Heart left ventricle (tissue), 13 donors: ENCODE measurements around the gene SLC10A6.

ENCODE experiments used
- POLR2A ChIP-seq, 2 donors: fragments of 450-650 bp; IDR thresholded peaks; one replicate each; pipeline ENCODE4 v1.6.1; 2017; ENCODE audit warnings: antibody characterized with exemption in 2 of 2, mild to moderate bottlenecking in 2 of 2, moderate library complexity in 2 of 2
- TF ChIP-seq, protein P1 (sequence below), 12 donors: fragments of 200-600 bp; sonication (generic) in 4 of 12; IDR thresholded peaks; one replicate each; pipeline versions ENCODE4 v1.5.0 to v1.8.0; 2018 to 2022; ENCODE audit warnings: antibody characterized with exemption in 12 of 12, mild to moderate bottlenecking in 5 of 12
- donor health status: ischemic (EF 13 %, LVEDD 7.1; RV severe dilation, severe dysfunction).
- donor health status: DM: no; HTN: yes; CAD: no.
- donor health status: DM: no; HTN: no; CAD: no.
- donor health status: ischemic (EF 25% LVEDD 6.9; RV normal size, moderate dysfunction).
- donor health status: ischemic (EF 25% LVEDD 5.7; RV mildly dilated, moderate dysfunction).
- donor health status: ischemic (EF 35%, LVEDD 5.7; RV mildly dilated, moderate dysfunction).
- donor health status: nonischemic (EF 11% LVEDD 7.7; RV severe dilation, severe dysfunction).
- donor health status: DM: yes; HTN: yes; CAD: no.
- donor health status: PGD.
- donor health status: ischemic (EF 29% LVEDD 5.4; RV normal size, mild dysfunction).
- donor health status: nonischemic (EF 23%, LVEDD 6.1; RV moderate dilation, normal function).

DNA sequence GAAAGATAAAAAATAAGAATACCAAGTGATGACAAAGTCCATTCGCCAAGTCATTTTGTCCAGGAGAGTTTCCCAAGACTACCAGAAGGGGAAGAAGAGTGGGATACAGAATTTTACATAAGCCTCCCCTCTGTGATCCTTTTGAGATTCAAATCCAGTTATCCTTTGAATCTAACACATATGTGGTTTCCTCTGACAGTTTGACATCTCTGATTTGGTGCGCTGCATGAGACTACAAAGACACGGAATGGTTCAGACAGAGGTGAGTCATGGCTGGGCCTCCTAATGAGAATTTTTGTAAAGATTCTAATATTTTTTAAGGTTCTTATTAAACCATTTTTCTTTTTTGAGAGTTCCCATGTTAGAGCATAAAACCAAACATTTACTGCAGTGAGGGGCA is 38.3 kb downstream of the SLC10A6 start:
- TF ChIP-seq, protein P1, sequence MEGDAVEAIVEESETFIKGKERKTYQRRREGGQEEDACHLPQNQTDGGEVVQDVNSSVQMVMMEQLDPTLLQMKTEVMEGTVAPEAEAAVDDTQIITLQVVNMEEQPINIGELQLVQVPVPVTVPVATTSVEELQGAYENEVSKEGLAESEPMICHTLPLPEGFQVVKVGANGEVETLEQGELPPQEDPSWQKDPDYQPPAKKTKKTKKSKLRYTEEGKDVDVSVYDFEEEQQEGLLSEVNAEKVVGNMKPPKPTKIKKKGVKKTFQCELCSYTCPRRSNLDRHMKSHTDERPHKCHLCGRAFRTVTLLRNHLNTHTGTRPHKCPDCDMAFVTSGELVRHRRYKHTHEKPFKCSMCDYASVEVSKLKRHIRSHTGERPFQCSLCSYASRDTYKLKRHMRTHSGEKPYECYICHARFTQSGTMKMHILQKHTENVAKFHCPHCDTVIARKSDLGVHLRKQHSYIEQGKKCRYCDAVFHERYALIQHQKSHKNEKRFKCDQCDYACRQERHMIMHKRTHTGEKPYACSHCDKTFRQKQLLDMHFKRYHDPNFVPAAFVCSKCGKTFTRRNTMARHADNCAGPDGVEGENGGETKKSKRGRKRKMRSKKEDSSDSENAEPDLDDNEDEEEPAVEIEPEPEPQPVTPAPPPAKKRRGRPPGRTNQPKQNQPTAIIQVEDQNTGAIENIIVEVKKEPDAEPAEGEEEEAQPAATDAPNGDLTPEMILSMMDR (IDR thresholded peaks at IDR 0.05): no peak
- no peak for TF ChIP-seq POLR2A (IDR thresholded peaks at IDR 0.05)
